C1 segment of cervical spinal cord (tissue), 14 donors: Measurements from ENCODE around the gene GPR150.

Experiments used
- DNase-seq, 14 donors: peaks; one replicate each; lab custom pipeline; 2025; lab: John Stamatoyannopoulos, UW

The GPR150 gene

GRCh38 chr5:95649842-95650620 is 30.1 kb downstream of the GPR150 start:
- no peak for DNase-seq

GRCh38 chr5:95652849-95653248 is 33.0 kb downstream of the GPR150 start:
- no peak for DNase-seq

GRCh38 chr5:95654196-95654595 is 34.3 kb downstream of the GPR150 start:
- no peak for DNase-seq

- no peak for DNase-seq
These were observed 35.7 kb downstream of the GPR150 start for GRCh38 chr5:95655575-95655974.

GRCh38 chr5:95660060-95660459 is 40.2 kb downstream of the GPR150 start:
- DNase-seq = no peak

- no peak for DNase-seq
These were observed 43.1 kb downstream of the GPR150 start for GRCh38 chr5:95662946-95663345.

GRCh38 chr5:95664204-95664786 is 44.4 kb downstream of the GPR150 start:
- peak in 3 of 14 donors; percentile 14 to 48 (median 16) for DNase-seq

GRCh38 chr5:95667061-95667618 is 47.3 kb downstream of the GPR150 start:
- DNase-seq = peak in 2 of 14 donors; percentile 2 to 9

- no peak for DNase-seq
These were observed 47.8 kb downstream of the GPR150 start for GRCh38 chr5:95667678-95668077.

- DNase-seq = no peak
These were observed 48.3 kb downstream of the GPR150 start for GRCh38 chr5:95668216-95668615.

GRCh38 chr5:95668728-95669127 is 48.8 kb downstream of the GPR150 start:
- DNase-seq = no peak

- DNase-seq = peak in 6 of 14 donors; percentile 5 to 90 (median 22)
These were observed 49.7 kb downstream of the GPR150 start for GRCh38 chr5:95669540-95669939.

GRCh38 chr5:95669985-95670384 is 50.1 kb downstream of the GPR150 start:
- DNase-seq = no peak

- no peak for DNase-seq
These were observed 50.7 kb downstream of the GPR150 start for GRCh38 chr5:95670568-95670967.
